ENCODE data around the gene COX6A1. TPM values are rescaled to one million over a fixed set of nuclear protein-coding genes. Genes with fewer than 3 reads are reported as not detected.
"Not testable (repeated sequence)": the region's sequence is repeated elsewhere in the genome, so short reads cannot be mapped to it uniquely, and the experiment has no call there.

Gene COX6A1
- total and polyA plus RNA-seq, 12 donors, result 101 to 859 (median 160) TPM

- H3K4me1 ChIP-seq, result peaks cover 4 to 38% (median 24%) of the 10 kb centered on the region in 9 donors
- no peaks in the 10 kb centered on the region for H3K27me3 ChIP-seq
- no peak overlapping the region for H3K4me3 ChIP-seq
- intact Hi-C loops (cut with DNase I), result no loop called here
- H3K27ac ChIP-seq, result no peak overlapping the region
- ATAC-seq (no peak), DNase-seq (no peak)
- TF ChIP-seq CTCF (IDR thresholded peaks at IDR 0.05), result no peak
- H3K36me3 ChIP-seq, result peaks cover 0 to 67% (median 21%) of the 10 kb centered on the region in 9 donors
- 95 to 96% methylated on average over 4 of the region's 4 CpGs for WGBS, 2 donors
- no peaks in the 10 kb centered on the region for H3K9me3 ChIP-seq
Measured at GRCh38 chr12:120447992-120448391, 10.1 kb downstream of the COX6A1 start.

GRCh38 chr12:120452524-120452923 lies 14.6 kb downstream of the COX6A1 start:
- intact Hi-C loops (cut with DNase I); H3K27me3 ChIP-seq; H3K27ac ChIP-seq; H3K9me3 ChIP-seq; H3K4me3 ChIP-seq; ATAC-seq; DNase-seq: not testable (repeated sequence)
- 89 to 96% methylated on average over 5 of the region's 5 CpGs for WGBS, 2 donors
- Histone ChIP-seq H3K36me3 (peaks cover 0 to 91% (median 22%) of the 10 kb centered on the region in 9 donors), H3K4me1 (peaks cover 0 to 16% (median 4%) of the 10 kb centered on the region in 9 donors)

- H3K36me3 ChIP-seq, result peaks cover 0 to 93% (median 26%) of the 10 kb centered on the region in 9 donors
- peaks cover 0 to 9% (median 0%) of the 10 kb centered on the region in 9 donors for H3K4me1 ChIP-seq
- 94 to 97% methylated on average over 3 of the region's 3 CpGs for WGBS, 2 donors
- no peak overlapping the region for H3K4me3 ChIP-seq
- intact Hi-C loops (cut with DNase I), result no loop called here
- no peak for TF ChIP-seq CTCF (IDR thresholded peaks at IDR 0.05)
- ATAC-seq (no peak), DNase-seq (no peak)
- H3K27ac ChIP-seq, result no peak overlapping the region
- no peaks in the 10 kb centered on the region for H3K9me3 ChIP-seq
- no peaks in the 10 kb centered on the region for H3K27me3 ChIP-seq
Measured at GRCh38 chr12:120453060-120453750, 15.3 kb downstream of the COX6A1 start.

- Histone ChIP-seq H3K27ac (no peak overlapping the region), H3K27me3 (no peaks in the 10 kb centered on the region), H3K4me3 (no peak overlapping the region), H3K9me3 (no peaks in the 10 kb centered on the region), H3K36me3 (peaks cover 0 to 97% (median 34%) of the 10 kb centered on the region in 9 donors), H3K4me1 (peaks cover 0 to 1% (median 0%) of the 10 kb centered on the region in 9 donors)
- TF ChIP-seq CTCF (IDR thresholded peaks at IDR 0.05), result peak in 8 of 9 donors; percentile 7 to 73 (median 50)
- intact Hi-C loops (cut with DNase I), result no loop called here
- WGBS, 2 donors, result 76 to 78% methylated on average over 4 of the region's 4 CpGs
- no peak for DNase-seq
- ATAC-seq, result peak in 2 of 8 donors; percentile 19 to 45
Measured at GRCh38 chr12:120453977-120454376, 16.1 kb downstream of the COX6A1 start.

- 90 to 91% methylated on average over 7 of the region's 7 CpGs for WGBS, 2 donors
- no peak for TF ChIP-seq CTCF (IDR thresholded peaks at IDR 0.05)
- H3K9me3 ChIP-seq, result no peaks in the 10 kb centered on the region
- no peaks in the 10 kb centered on the region for H3K4me1 ChIP-seq
- intact Hi-C loops (cut with DNase I), result no loop called here
- ATAC-seq (no peak), DNase-seq (no peak)
- H3K4me3 ChIP-seq, result no peak overlapping the region
- H3K36me3 ChIP-seq, result peaks cover 0 to 97% (median 41%) of the 10 kb centered on the region in 9 donors
- no peaks in the 10 kb centered on the region for H3K27me3 ChIP-seq
- no peak overlapping the region for H3K27ac ChIP-seq
Measured at GRCh38 chr12:120455302-120455701, 17.4 kb downstream of the COX6A1 start.
